Measurements from ENCODE around the gene SLC28A3.

SLC28A3 gene

GRCh38 chr9:84331119-84331809 lies 9.3 kb downstream of the SLC28A3 start:
- no peak for DNase-seq (ENCODE audit: low spot score)
- TF ChIP-seq CTCF (IDR thresholded peaks at IDR 0.05; ENCODE audit: extremely low read depth, insufficient read depth, missing control alignments) = no peak
- in situ Hi-C loops (cut with MboI; ENCODE audit: low pct_unique_long_range_greater_than_20kb, low sequenced_read_pairs, unreplicated experiment) = no loop called here

- no peak for TF ChIP-seq CTCF (IDR thresholded peaks at IDR 0.05; ENCODE audit: extremely low read depth, insufficient read depth, missing control alignments)
- DNase-seq (ENCODE audit: low spot score) = no peak
- in situ Hi-C loops (cut with MboI; ENCODE audit: low pct_unique_long_range_greater_than_20kb, low sequenced_read_pairs, unreplicated experiment) = no loop called here
Observed at GRCh38 chr9:84330246-84330645, 10.3 kb downstream of the SLC28A3 start.

GRCh38 chr9:84327184-84327583 lies 13.4 kb downstream of the SLC28A3 start:
- no peak for TF ChIP-seq CTCF (IDR thresholded peaks at IDR 0.05; ENCODE audit: extremely low read depth, insufficient read depth, missing control alignments)
- no peak for DNase-seq (ENCODE audit: low spot score)
- in situ Hi-C loops (cut with MboI; ENCODE audit: low pct_unique_long_range_greater_than_20kb, low sequenced_read_pairs, unreplicated experiment) = no loop called here

GRCh38 chr9:84325347-84325973 lies 15.1 kb downstream of the SLC28A3 start:
- in situ Hi-C loops (cut with MboI; ENCODE audit: low pct_unique_long_range_greater_than_20kb, low sequenced_read_pairs, unreplicated experiment) = no loop called here
- no peak for TF ChIP-seq CTCF (IDR thresholded peaks at IDR 0.05; ENCODE audit: extremely low read depth, insufficient read depth, missing control alignments)
- no peak for DNase-seq (ENCODE audit: low spot score)

GRCh38 chr9:84324811-84325210 lies 15.7 kb downstream of the SLC28A3 start:
- TF ChIP-seq CTCF (IDR thresholded peaks at IDR 0.05; ENCODE audit: extremely low read depth, insufficient read depth, missing control alignments) = no peak
- no peak for DNase-seq (ENCODE audit: low spot score)
- in situ Hi-C loops (cut with MboI; ENCODE audit: low pct_unique_long_range_greater_than_20kb, low sequenced_read_pairs, unreplicated experiment) = no loop called here

GRCh38 chr9:84323858-84324257 lies 16.7 kb downstream of the SLC28A3 start:
- TF ChIP-seq CTCF (IDR thresholded peaks at IDR 0.05; ENCODE audit: extremely low read depth, insufficient read depth, missing control alignments) = no peak
- no peak for DNase-seq (ENCODE audit: low spot score)
- in situ Hi-C loops (cut with MboI; ENCODE audit: low pct_unique_long_range_greater_than_20kb, low sequenced_read_pairs, unreplicated experiment) = no loop called here

All from GM13977 (cell line).